ENCODE measurements around the gene NFKBIE.

NFKBIE gene

GRCh38 chr6:44272529-44272928 lies 7.2 kb upstream of the NFKBIE start:
- DNase-seq (ENCODE audit: low spot score), result no peak

GRCh38 chr6:44271914-44272313 lies 6.6 kb upstream of the NFKBIE start:
- DNase-seq (ENCODE audit: low spot score), result no peak

GRCh38 chr6:44271406-44271723 lies 6.0 kb upstream of the NFKBIE start:
- no peak for DNase-seq (ENCODE audit: low spot score)

GRCh38 chr6:44270526-44271405 lies 5.4 kb upstream of the NFKBIE start:
- DNase-seq (ENCODE audit: low spot score), result no peak

GRCh38 chr6:44269921-44270525 lies 4.7 kb upstream of the NFKBIE start, which contains the start of gene TMEM151B:
TSS of gene TMEM151B (plus strand) at chr6:44270450. CDS start at chr6:44270743, 293 bp downstream.
- no peak for DNase-seq (ENCODE audit: low spot score)

GRCh38 chr6:44269178-44269920 lies 4.0 kb upstream of the NFKBIE start:
- no peak for DNase-seq (ENCODE audit: low spot score)

- DNase-seq (ENCODE audit: low spot score), result peak; percentile 65
These were observed 2.8 kb upstream of the NFKBIE start for GRCh38 chr6:44268095-44268628.

- no peak for DNase-seq (ENCODE audit: low spot score)
These were observed 1.9 kb upstream of the NFKBIE start for GRCh38 chr6:44267252-44267651.

GRCh38 chr6:44266347-44266746 lies 996 bp upstream of the NFKBIE start:
- no peak for DNase-seq (ENCODE audit: low spot score)

GRCh38 chr6:44265722-44266233 lies 427 bp upstream of the NFKBIE start:
- no peak for DNase-seq (ENCODE audit: low spot score)

- peak; percentile 90 for DNase-seq (ENCODE audit: low spot score)
These were observed 971 bp downstream of the NFKBIE start for GRCh38 chr6:44264154-44265006.

- DNase-seq (ENCODE audit: low spot score), result peak; percentile 67
These were observed 1.8 kb downstream of the NFKBIE start for GRCh38 chr6:44263354-44264100.

GRCh38 chr6:44262467-44263353 lies 2.6 kb downstream of the NFKBIE start:
- DNase-seq (ENCODE audit: low spot score), result no peak

- DNase-seq (ENCODE audit: low spot score), result no peak
These were observed 3.8 kb downstream of the NFKBIE start for GRCh38 chr6:44261581-44261980.

- DNase-seq (ENCODE audit: low spot score), result no peak
These were observed 4.7 kb downstream of the NFKBIE start for GRCh38 chr6:44260451-44261297.

GRCh38 chr6:44260011-44260410 lies 5.3 kb downstream of the NFKBIE start:
- no peak for DNase-seq (ENCODE audit: low spot score)

GRCh38 chr6:44258921-44259320 lies 6.4 kb downstream of the NFKBIE start:
- no peak for DNase-seq (ENCODE audit: low spot score)

GRCh38 chr6:44258325-44258863 lies 7.0 kb downstream of the NFKBIE start:
- no peak for DNase-seq (ENCODE audit: low spot score)
